ENCODE measurements around the gene CYP1B1. TPM values are rescaled to one million over a fixed set of nuclear protein-coding genes. Genes with fewer than 3 reads are reported as not detected.
"Not testable (repeated sequence)": the region's sequence is repeated elsewhere in the genome, so short reads cannot be mapped to it uniquely, and the experiment has no call there.

The CYP1B1 gene
- total RNA-seq, 1 experiment from 2014 or later, result 1.3 TPM

DNA sequence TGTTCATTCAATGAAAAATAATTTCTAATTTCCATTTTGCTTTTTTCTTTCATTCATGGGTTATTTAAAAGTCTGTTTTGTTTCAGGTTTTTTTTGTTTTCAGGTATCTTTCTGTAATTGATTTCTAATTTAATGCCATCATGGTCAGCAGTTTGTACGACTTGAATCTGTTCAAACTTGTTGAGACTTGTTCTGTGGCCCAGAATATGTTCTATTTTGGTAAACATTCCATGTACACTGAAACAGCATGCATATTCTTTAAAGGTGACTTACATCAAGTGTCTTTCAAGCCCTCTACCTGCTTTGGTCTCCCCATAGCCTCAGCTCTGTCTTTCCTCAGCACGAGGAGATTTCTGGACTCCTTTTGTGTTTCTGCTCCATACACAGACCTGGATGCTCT lies 49.1 kb downstream of the CYP1B1 start:
- intact Hi-C loops (cut with micrococcal nuclease; ENCODE audit: unreplicated experiment), result no loop called here
- H3K4me3 Mint-ChIP-seq (ENCODE audit: unreplicated experiment), result no peak overlapping the region
- Histone ChIP-seq H3K36me3 (ENCODE audit: control insufficient read depth, insufficient read depth, low read length) (no peaks in the 10 kb centered on the region), H3K9me3 (no peaks in the 10 kb centered on the region), H3K27me3 (replicated peaks; ENCODE audit: control insufficient read depth, insufficient read depth, low read length) (no peaks in the 10 kb centered on the region), H3K4me1 (no peaks in the 10 kb centered on the region), H3K4me3 (ENCODE audit: low read depth, low read length) (no peak overlapping the region)
- H3K9me3 Mint-ChIP-seq (ENCODE audit: unreplicated experiment), result no peaks in the 10 kb centered on the region
- H3K4me1 Mint-ChIP-seq (ENCODE audit: low read depth, unreplicated experiment), result no peaks in the 10 kb centered on the region
- no TSS peak for BruUV-seq (replicated peaks)
- H3K27ac Mint-ChIP-seq (ENCODE audit: unreplicated experiment), result no peak overlapping the region
- POLR2A ChIA-PET, result no interaction called here
- no peak for DNase-seq
- TF ChIP-seq, protein P1, sequence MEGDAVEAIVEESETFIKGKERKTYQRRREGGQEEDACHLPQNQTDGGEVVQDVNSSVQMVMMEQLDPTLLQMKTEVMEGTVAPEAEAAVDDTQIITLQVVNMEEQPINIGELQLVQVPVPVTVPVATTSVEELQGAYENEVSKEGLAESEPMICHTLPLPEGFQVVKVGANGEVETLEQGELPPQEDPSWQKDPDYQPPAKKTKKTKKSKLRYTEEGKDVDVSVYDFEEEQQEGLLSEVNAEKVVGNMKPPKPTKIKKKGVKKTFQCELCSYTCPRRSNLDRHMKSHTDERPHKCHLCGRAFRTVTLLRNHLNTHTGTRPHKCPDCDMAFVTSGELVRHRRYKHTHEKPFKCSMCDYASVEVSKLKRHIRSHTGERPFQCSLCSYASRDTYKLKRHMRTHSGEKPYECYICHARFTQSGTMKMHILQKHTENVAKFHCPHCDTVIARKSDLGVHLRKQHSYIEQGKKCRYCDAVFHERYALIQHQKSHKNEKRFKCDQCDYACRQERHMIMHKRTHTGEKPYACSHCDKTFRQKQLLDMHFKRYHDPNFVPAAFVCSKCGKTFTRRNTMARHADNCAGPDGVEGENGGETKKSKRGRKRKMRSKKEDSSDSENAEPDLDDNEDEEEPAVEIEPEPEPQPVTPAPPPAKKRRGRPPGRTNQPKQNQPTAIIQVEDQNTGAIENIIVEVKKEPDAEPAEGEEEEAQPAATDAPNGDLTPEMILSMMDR (IDR thresholded peaks at IDR 0.05; ENCODE audit: insufficient read depth in 1 of 2, low read depth in 1 of 2, low read length in 1 of 2, severe bottlenecking in 1 of 2, unreplicated experiment in 1 of 2), result no peak
- CTCF ChIA-PET, result no interaction called here
- no peaks in the 10 kb centered on the region for H3K36me3 Mint-ChIP-seq (ENCODE audit: insufficient read depth, unreplicated experiment)
- H3K27me3 Mint-ChIP-seq (ENCODE audit: insufficient read depth, unreplicated experiment), result peaks cover 14% of the 10 kb centered on the region

DNA sequence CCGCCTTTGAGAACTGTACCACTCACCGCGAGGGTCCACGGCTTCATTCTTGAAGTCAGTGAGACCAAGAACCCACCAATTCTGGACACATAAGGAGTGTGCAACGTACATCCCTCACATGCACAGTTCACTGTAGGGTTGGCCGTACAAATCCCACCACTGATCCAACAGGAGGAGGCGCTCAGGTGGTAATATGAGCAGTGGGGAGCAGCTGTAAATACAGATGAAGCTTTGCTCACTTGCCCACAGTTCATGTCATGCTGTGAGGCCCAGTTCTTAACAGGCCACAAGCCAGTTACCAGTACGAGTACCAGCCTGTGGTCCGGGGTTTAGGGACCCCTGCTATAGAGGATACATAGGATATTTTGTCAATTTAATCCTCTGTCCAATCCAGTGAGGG lies 54.4 kb downstream of the CYP1B1 start:
- Mint-ChIP-seq H3K27me3 (ENCODE audit: insufficient read depth, unreplicated experiment) (peaks cover 9% of the 10 kb centered on the region), H3K9me3 (ENCODE audit: unreplicated experiment) (no peaks in the 10 kb centered on the region), H3K36me3 (ENCODE audit: insufficient read depth, unreplicated experiment) (no peaks in the 10 kb centered on the region), H3K4me3 (ENCODE audit: unreplicated experiment) (no peak overlapping the region), H3K4me1 (ENCODE audit: low read depth, unreplicated experiment) (no peaks in the 10 kb centered on the region), H3K27ac (ENCODE audit: unreplicated experiment) (no peak overlapping the region)
- Histone ChIP-seq H3K4me3 (ENCODE audit: low read depth, low read length) (no peak overlapping the region), H3K9me3 (no peaks in the 10 kb centered on the region), H3K36me3 (ENCODE audit: control insufficient read depth, insufficient read depth, low read length) (no peaks in the 10 kb centered on the region), H3K27me3 (replicated peaks; ENCODE audit: control insufficient read depth, insufficient read depth, low read length) (no peaks in the 10 kb centered on the region), H3K4me1 (no peaks in the 10 kb centered on the region)
- POLR2A ChIA-PET, result no interaction called here
- intact Hi-C loops (cut with micrococcal nuclease; ENCODE audit: unreplicated experiment), result no loop called here
- BruUV-seq (replicated peaks), result no TSS peak
- no peak for DNase-seq
- TF ChIP-seq, protein P1 (IDR thresholded peaks at IDR 0.05; ENCODE audit: insufficient read depth in 1 of 2, low read depth in 1 of 2, low read length in 1 of 2, severe bottlenecking in 1 of 2, unreplicated experiment in 1 of 2), result no peak
- CTCF ChIA-PET, result no interaction called here

GRCh38 chr2:38020359-38021069 lies 55.4 kb downstream of the CYP1B1 start:
- H3K4me3 Mint-ChIP-seq (ENCODE audit: unreplicated experiment); H3K36me3 ChIP-seq (ENCODE audit: control insufficient read depth, insufficient read depth, low read length); H3K9me3 Mint-ChIP-seq (ENCODE audit: unreplicated experiment); POLR2A ChIA-PET; H3K4me1 Mint-ChIP-seq (ENCODE audit: low read depth, unreplicated experiment); H3K27me3 ChIP-seq (replicated peaks; ENCODE audit: control insufficient read depth, insufficient read depth, low read length); H3K27ac Mint-ChIP-seq (ENCODE audit: unreplicated experiment); H3K4me3 ChIP-seq (ENCODE audit: low read depth, low read length); H3K27me3 Mint-ChIP-seq (ENCODE audit: insufficient read depth, unreplicated experiment); H3K4me1 ChIP-seq; DNase-seq; H3K36me3 Mint-ChIP-seq (ENCODE audit: insufficient read depth, unreplicated experiment); H3K9me3 ChIP-seq; BruUV-seq (replicated peaks); CTCF ChIA-PET; intact Hi-C loops (cut with micrococcal nuclease; ENCODE audit: unreplicated experiment): not testable (repeated sequence)

DNA sequence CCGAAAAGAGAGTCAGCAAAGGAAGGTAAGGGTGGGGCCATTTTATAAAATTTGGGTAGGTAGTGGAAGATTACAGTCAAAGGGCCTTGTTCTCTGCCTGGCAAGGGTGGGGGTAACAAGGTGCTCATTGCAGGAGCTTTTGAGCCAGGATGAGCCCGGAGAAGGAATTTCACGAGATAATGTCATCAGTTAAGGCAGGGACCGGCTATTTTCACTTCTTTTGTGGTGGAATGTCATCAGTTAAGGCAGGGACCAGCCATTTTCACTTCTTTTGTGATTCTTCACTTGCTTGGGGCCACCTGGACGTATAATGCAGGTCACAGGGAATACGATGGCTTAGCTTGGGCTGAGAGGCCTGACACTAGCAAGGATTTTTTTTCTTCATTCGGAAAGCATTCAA lies 58.1 kb downstream of the CYP1B1 start:
- ChIA-PET POLR2A (no interaction called here), CTCF (no interaction called here)
- H3K4me3 ChIP-seq (ENCODE audit: low read depth, low read length), result no peak overlapping the region
- no peak for DNase-seq
- Mint-ChIP-seq H3K9me3 (ENCODE audit: unreplicated experiment) (no peaks in the 10 kb centered on the region), H3K27me3 (ENCODE audit: insufficient read depth, unreplicated experiment) (no peaks in the 10 kb centered on the region), H3K4me1 (ENCODE audit: low read depth, unreplicated experiment) (no peaks in the 10 kb centered on the region), H3K27ac (ENCODE audit: unreplicated experiment) (no peak overlapping the region), H3K4me3 (ENCODE audit: unreplicated experiment) (no peak overlapping the region), H3K36me3 (ENCODE audit: insufficient read depth, unreplicated experiment) (no peaks in the 10 kb centered on the region)
- TF ChIP-seq, protein P1 (IDR thresholded peaks at IDR 0.05; ENCODE audit: insufficient read depth in 1 of 2, low read depth in 1 of 2, low read length in 1 of 2, severe bottlenecking in 1 of 2, unreplicated experiment in 1 of 2), result no peak
- no peaks in the 10 kb centered on the region for H3K36me3 ChIP-seq (ENCODE audit: control insufficient read depth, insufficient read depth, low read length)
- H3K27me3 ChIP-seq (replicated peaks; ENCODE audit: control insufficient read depth, insufficient read depth, low read length), result no peaks in the 10 kb centered on the region
- no peaks in the 10 kb centered on the region for H3K9me3 ChIP-seq
- no peaks in the 10 kb centered on the region for H3K4me1 ChIP-seq
- intact Hi-C loops (cut with micrococcal nuclease; ENCODE audit: unreplicated experiment), result no loop called here
- no TSS peak for BruUV-seq (replicated peaks)
